ENCODE measurements around the gene DTHD1. TPM values are rescaled to one million over a fixed set of nuclear protein-coding genes. Genes with fewer than 3 reads are reported as not detected.

DTHD1 gene
- total and polyA plus RNA-seq, 10 of the 15 experiments (the other 5 are each of a cell fraction or from before 2014, with no cell fraction given), result 0.05 to 2.8 (median 1.4) TPM

DNA sequence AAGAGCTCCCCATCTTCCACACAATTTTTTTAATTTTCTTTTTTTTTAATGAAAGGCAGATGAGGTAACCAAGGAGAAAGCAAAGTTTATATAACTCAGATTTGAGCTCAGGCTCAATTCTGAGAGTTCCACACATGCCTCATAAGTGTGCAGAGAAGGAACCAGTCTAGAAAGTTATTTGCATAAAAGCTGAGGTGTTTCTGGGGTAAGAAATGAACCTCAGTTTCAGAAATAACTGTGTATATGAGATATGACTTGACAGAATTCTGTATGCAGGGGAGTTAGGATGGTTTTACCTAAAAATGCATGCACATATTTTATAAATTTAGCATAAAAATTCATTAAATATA lies 51.3 kb downstream of the DTHD1 start:
- H2AFZ ChIP-seq (ENCODE audit: control insufficient read depth, low read depth, low read length), result peak overlapping the region; percentile 66
- peak overlapping the region; percentile 91 for H3K27ac ChIP-seq (ENCODE audit: control insufficient read depth, insufficient read depth)
- H4K20me1 ChIP-seq (ENCODE audit: control insufficient read depth, insufficient read depth), result no peaks in the 10 kb centered on the region
- H3K27me3 ChIP-seq (replicated peaks in 1 of 2; ENCODE audit: control insufficient read depth in 2 of 2, insufficient read depth in 2 of 2, low read length in 1 of 2), result no peaks in the 10 kb centered on the region
- ChIA-PET SMC1A (ENCODE audit: uncharacterized antibody, unreplicated experiment) (interaction anchor here (0.7 to 9.1 kb wide), 21 partner anchors 7 to 398 kb away, joined by 3 to 67 read pairs (median 5); no protein-coding TSS in a partner anchor), RAD21 (ENCODE audit: unreplicated experiment) (interaction anchor here (0.6 to 2.9 kb wide), 16 partner anchors 11 to 169 kb away, joined by 3 to 20 read pairs (median 4); partner anchors contain the start of gene ARAP2), CTCF (interaction anchor here (1.0 to 5.0 kb wide), 7 partner anchors 13 to 90 kb away, joined by 3 to 23 read pairs (median 4); no protein-coding TSS in a partner anchor), POLR2A (interaction anchor here (0.9 to 1.3 kb wide), 3 partner anchors 11 to 90 kb away, joined by 4 to 6 read pairs (median 6); no protein-coding TSS in a partner anchor)
- peak overlapping the region; percentile 89 for H3K4me2 ChIP-seq (ENCODE audit: control insufficient read depth, insufficient read depth)
- H3K9ac ChIP-seq (ENCODE audit: control insufficient read depth, insufficient read depth, low read length), result peak overlapping the region; percentile 70
- H3K9me3 ChIP-seq (replicated peaks; ENCODE audit: control insufficient read depth, insufficient read depth, low read length), result no peaks in the 10 kb centered on the region; the same call in 2 of the 3 replicates
- DNase-seq (ENCODE audit: low read depth, low spot score), result peak; percentile 60
- no peaks in the 10 kb centered on the region for H3K79me2 ChIP-seq (ENCODE audit: control insufficient read depth, insufficient read depth, low read length)
- intact Hi-C loops (cut with micrococcal nuclease; ENCODE audit: unreplicated experiment) (no loop called here), in situ Hi-C loops (cut with MboI) (no loop called here)
- peaks cover 22% of the 10 kb centered on the region for H3K4me1 ChIP-seq (ENCODE audit: control insufficient read depth, insufficient read depth, low read length)
- no TSS peak for BruUV-seq (replicated peaks)
- H3K36me3 ChIP-seq (ENCODE audit: control insufficient read depth in 2 of 2, insufficient read depth in 2 of 2, low read length in 1 of 2), result no peaks in the 10 kb centered on the region
- FAIRE-seq, result no peak
- ATAC-seq, result peak; percentile 96
- H3K4me3 ChIP-seq, result peak overlapping the region; percentile 41; the same call in 1 of the 2 replicates
- no peak for TF ChIP-seq RBBP5 (conservative IDR thresholded peaks at IDR 0.05)
- TF ChIP-seq, protein P1, sequence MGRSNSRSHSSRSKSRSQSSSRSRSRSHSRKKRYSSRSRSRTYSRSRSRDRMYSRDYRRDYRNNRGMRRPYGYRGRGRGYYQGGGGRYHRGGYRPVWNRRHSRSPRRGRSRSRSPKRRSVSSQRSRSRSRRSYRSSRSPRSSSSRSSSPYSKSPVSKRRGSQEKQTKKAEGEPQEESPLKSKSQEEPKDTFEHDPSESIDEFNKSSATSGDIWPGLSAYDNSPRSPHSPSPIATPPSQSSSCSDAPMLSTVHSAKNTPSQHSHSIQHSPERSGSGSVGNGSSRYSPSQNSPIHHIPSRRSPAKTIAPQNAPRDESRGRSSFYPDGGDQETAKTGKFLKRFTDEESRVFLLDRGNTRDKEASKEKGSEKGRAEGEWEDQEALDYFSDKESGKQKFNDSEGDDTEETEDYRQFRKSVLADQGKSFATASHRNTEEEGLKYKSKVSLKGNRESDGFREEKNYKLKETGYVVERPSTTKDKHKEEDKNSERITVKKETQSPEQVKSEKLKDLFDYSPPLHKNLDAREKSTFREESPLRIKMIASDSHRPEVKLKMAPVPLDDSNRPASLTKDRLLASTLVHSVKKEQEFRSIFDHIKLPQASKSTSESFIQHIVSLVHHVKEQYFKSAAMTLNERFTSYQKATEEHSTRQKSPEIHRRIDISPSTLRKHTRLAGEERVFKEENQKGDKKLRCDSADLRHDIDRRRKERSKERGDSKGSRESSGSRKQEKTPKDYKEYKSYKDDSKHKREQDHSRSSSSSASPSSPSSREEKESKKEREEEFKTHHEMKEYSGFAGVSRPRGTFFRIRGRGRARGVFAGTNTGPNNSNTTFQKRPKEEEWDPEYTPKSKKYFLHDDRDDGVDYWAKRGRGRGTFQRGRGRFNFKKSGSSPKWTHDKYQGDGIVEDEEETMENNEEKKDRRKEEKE (IDR thresholded peaks at IDR 0.05), result no peak
- TF ChIP-seq, protein P2, sequence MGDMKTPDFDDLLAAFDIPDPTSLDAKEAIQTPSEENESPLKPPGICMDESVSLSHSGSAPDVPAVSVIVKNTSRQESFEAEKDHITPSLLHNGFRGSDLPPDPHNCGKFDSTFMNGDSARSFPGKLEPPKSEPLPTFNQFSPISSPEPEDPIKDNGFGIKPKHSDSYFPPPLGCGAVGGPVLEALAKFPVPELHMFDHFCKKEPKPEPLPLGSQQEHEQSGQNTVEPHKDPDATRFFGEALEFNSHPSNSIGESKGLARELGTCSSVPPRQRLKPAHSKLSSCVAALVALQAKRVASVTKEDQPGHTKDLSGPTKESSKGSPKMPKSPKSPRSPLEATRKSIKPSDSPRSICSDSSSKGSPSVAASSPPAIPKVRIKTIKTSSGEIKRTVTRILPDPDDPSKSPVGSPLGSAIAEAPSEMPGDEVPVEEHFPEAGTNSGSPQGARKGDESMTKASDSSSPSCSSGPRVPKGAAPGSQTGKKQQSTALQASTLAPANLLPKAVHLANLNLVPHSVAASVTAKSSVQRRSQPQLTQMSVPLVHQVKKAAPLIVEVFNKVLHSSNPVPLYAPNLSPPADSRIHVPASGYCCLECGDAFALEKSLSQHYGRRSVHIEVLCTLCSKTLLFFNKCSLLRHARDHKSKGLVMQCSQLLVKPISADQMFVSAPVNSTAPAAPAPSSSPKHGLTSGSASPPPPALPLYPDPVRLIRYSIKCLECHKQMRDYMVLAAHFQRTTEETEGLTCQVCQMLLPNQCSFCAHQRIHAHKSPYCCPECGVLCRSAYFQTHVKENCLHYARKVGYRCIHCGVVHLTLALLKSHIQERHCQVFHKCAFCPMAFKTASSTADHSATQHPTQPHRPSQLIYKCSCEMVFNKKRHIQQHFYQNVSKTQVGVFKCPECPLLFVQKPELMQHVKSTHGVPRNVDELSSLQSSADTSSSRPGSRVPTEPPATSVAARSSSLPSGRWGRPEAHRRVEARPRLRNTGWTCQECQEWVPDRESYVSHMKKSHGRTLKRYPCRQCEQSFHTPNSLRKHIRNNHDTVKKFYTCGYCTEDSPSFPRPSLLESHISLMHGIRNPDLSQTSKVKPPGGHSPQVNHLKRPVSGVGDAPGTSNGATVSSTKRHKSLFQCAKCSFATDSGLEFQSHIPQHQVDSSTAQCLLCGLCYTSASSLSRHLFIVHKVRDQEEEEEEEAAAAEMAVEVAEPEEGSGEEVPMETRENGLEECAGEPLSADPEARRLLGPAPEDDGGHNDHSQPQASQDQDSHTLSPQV (IDR thresholded peaks at IDR 0.05), result no peak
- peak; percentile 33 to 72; a peak in 2 of 4 replicates for TF ChIP-seq BHLHE40 (IDR thresholded peaks at IDR 0.05; ENCODE audit: borderline replicate concordance in 1 of 2, low read depth in 2 of 2, low read length in 1 of 2)
- 0 out of 2 replicates have a peak, but pooled peaks have one; percentile 41 for TF ChIP-seq STAT3 (IDR thresholded peaks at IDR 0.05; ENCODE audit: low read depth, low read length)
- TF ChIP-seq JUND (IDR thresholded peaks at IDR 0.05; ENCODE audit: low read depth, low read length), result peak; percentile 49; the same call in 1 of the 2 replicates
- 0 out of 2 replicates have a peak, but pooled peaks have one; percentile 2 for TF ChIP-seq DPF2 (IDR thresholded peaks at IDR 0.05)
- no peak for TF ChIP-seq POLR2AphosphoS5 (IDR thresholded peaks at IDR 0.05; ENCODE audit: low read length)
- no peak for TF ChIP-seq MTA2 (IDR thresholded peaks at IDR 0.05; ENCODE audit: low read depth)
- TF ChIP-seq CEBPB (IDR thresholded peaks at IDR 0.05; ENCODE audit: borderline replicate concordance in 1 of 2, low read depth in 2 of 2, low read length in 2 of 2), result no peak
- TF ChIP-seq CREM (IDR thresholded peaks at IDR 0.05; ENCODE audit: low read depth), result peak; percentile 54; the same call in 1 of the 2 replicates
- TF ChIP-seq, protein P3, sequence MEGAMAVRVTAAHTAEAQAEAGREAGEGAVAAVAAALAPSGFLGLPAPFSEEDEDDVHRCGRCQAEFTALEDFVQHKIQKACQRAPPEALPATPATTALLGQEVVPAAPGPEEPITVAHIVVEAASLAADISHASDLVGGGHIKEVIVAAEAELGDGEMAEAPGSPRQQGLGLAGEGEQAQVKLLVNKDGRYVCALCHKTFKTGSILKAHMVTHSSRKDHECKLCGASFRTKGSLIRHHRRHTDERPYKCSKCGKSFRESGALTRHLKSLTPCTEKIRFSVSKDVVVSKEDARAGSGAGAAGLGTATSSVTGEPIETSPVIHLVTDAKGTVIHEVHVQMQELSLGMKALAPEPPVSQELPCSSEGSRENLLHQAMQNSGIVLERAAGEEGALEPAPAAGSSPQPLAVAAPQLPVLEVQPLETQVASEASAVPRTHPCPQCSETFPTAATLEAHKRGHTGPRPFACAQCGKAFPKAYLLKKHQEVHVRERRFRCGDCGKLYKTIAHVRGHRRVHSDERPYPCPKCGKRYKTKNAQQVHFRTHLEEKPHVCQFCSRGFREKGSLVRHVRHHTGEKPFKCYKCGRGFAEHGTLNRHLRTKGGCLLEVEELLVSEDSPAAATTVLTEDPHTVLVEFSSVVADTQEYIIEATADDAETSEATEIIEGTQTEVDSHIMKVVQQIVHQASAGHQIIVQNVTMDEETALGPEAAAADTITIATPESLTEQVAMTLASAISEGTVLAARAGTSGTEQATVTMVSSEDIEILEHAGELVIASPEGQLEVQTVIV (IDR thresholded peaks at IDR 0.05; ENCODE audit: borderline replicate concordance, partially characterized antibody), result no peak
- TF ChIP-seq FOXM1 (IDR thresholded peaks at IDR 0.05; ENCODE audit: low read depth, low read length), result peak; percentile 83
- peak; percentile 42 to 58; a peak in 2 of 4 replicates for TF ChIP-seq EP300 (IDR thresholded peaks at IDR 0.05; ENCODE audit: borderline replicate concordance in 1 of 2, control insufficient read depth in 1 of 2, low read depth in 2 of 2, low read length in 2 of 2)
